HAP-1 (cell line): ENCODE measurements around the gene SPDYE3.
"Not testable (repeated sequence)": the region's sequence is repeated elsewhere in the genome, so short reads cannot be mapped to it uniquely, and the experiment has no call there.

Experiments
- DNase-seq, 2 experiments: peaks; one replicate each; pipeline ENCODE4 v3.0.0-alpha.2; 2016 to 2020; ENCODE audit warnings: low spot score in 2 of 2
- H3K27me3 ChIP-seq: fragments of 250-450 bp; sonication (Bioruptor Pico); 2 replicates; pipeline ENCODE4 v1.5.1; 2020; ENCODE audit warnings: low read depth, mild to moderate bottlenecking, moderate library complexity
- H3K36me3 ChIP-seq: fragments of 250-450 bp; sonication (Bioruptor Pico); replicated peaks from 2 replicates; pipeline ENCODE4 v1.5.1; 2020; ENCODE audit warnings: mild to moderate bottlenecking
- H3K4me1 ChIP-seq: fragments of 250-450 bp; sonication (Bioruptor Pico); 2 replicates; pipeline ENCODE4 v1.5.1; 2020; ENCODE audit warnings: mild to moderate bottlenecking
- H3K4me3 ChIP-seq: fragments of 250-450 bp; sonication (Bioruptor Pico); 2 replicates; pipeline ENCODE4 v1.5.1; 2020; ENCODE audit warnings: mild to moderate bottlenecking, moderate library complexity
- H3K9me3 ChIP-seq: fragments of 250-450 bp; sonication (Bioruptor Pico); 2 replicates; pipeline ENCODE4 v1.5.1; 2020; ENCODE audit warnings: mild to moderate bottlenecking, moderate library complexity
- in situ Hi-C: fragments of 300-500 bp; cut with MboI; formaldehyde crosslinking; loops from 3 replicates; pipeline ENCODE4 v1.14.3; 2020; ENCODE audit warnings: low sequenced_read_pairs, inconsistent platforms, mixed read lengths

The SPDYE3 gene

GRCh38 chr7:100271716-100272537 is 35.6 kb upstream of the SPDYE3 start:
- DNase-seq = peak; percentile 90 to 98
- Histone ChIP-seq H3K36me3 (no peaks in the 10 kb centered on the region), H3K4me3 (peak overlapping the region; percentile 46), H3K4me1 (no peaks in the 10 kb centered on the region; the same call in 1 of the 2 replicates), H3K9me3 (no peaks in the 10 kb centered on the region), H3K27me3 (no peaks in the 10 kb centered on the region)
- in situ Hi-C loops = no loop called here

GRCh38 chr7:100272538-100272902 is 35.0 kb upstream of the SPDYE3 start:
- H3K4me1 ChIP-seq, H3K9me3 ChIP-seq, H3K27me3 ChIP-seq, DNase-seq, in situ Hi-C loops, H3K36me3 ChIP-seq: not testable (repeated sequence)
- H3K4me3 ChIP-seq = peak overlapping the region; percentile 46

- Histone ChIP-seq H3K4me1 (no peaks in the 10 kb centered on the region; the same call in 1 of the 2 replicates), H3K4me3 (no peak overlapping the region), H3K27me3 (no peaks in the 10 kb centered on the region), H3K36me3 (no peaks in the 10 kb centered on the region), H3K9me3 (no peaks in the 10 kb centered on the region)
- in situ Hi-C loops = no loop called here
- no peak for DNase-seq
These were observed 32.4 kb upstream of the SPDYE3 start for GRCh38 chr7:100275120-100275519.

GRCh38 chr7:100276126-100276525 is 31.4 kb upstream of the SPDYE3 start:
- H3K4me3 ChIP-seq, DNase-seq, H3K36me3 ChIP-seq, H3K4me1 ChIP-seq, H3K9me3 ChIP-seq, in situ Hi-C loops, H3K27me3 ChIP-seq: not testable (repeated sequence)

GRCh38 chr7:100282069-100282608 is 25.4 kb upstream of the SPDYE3 start:
- H3K4me3 ChIP-seq, H3K36me3 ChIP-seq, H3K9me3 ChIP-seq, H3K4me1 ChIP-seq, in situ Hi-C loops, H3K27me3 ChIP-seq, DNase-seq: not testable (repeated sequence)

GRCh38 chr7:100283147-100283546 is 24.4 kb upstream of the SPDYE3 start:
- H3K36me3 ChIP-seq, DNase-seq, H3K4me3 ChIP-seq, in situ Hi-C loops, H3K4me1 ChIP-seq, H3K9me3 ChIP-seq, H3K27me3 ChIP-seq: not testable (repeated sequence)

GRCh38 chr7:100287191-100287969 is 20.1 kb upstream of the SPDYE3 start:
- in situ Hi-C loops, DNase-seq, H3K4me3 ChIP-seq: not testable (repeated sequence)

GRCh38 chr7:100288258-100288657 is 19.2 kb upstream of the SPDYE3 start:
- in situ Hi-C loops, H3K9me3 ChIP-seq, H3K4me1 ChIP-seq, H3K27me3 ChIP-seq, H3K4me3 ChIP-seq, H3K36me3 ChIP-seq, DNase-seq: not testable (repeated sequence)

More at GRCh38 chr7:100287191-100287969, 20.1 kb upstream of the SPDYE3 start:
- not testable (repeated sequence) for H3K9me3 ChIP-seq, H3K36me3 ChIP-seq, H3K4me1 ChIP-seq, H3K27me3 ChIP-seq

- H3K27me3 ChIP-seq, H3K36me3 ChIP-seq, H3K4me3 ChIP-seq, DNase-seq, in situ Hi-C loops, H3K4me1 ChIP-seq, H3K9me3 ChIP-seq: not testable (repeated sequence)
These were observed 15.3 kb upstream of the SPDYE3 start for GRCh38 chr7:100292162-100292561.

GRCh38 chr7:100295269-100295668 is 12.2 kb upstream of the SPDYE3 start:
- H3K4me1 ChIP-seq, H3K27me3 ChIP-seq, H3K9me3 ChIP-seq, DNase-seq, H3K36me3 ChIP-seq, in situ Hi-C loops, H3K4me3 ChIP-seq: not testable (repeated sequence)

GRCh38 chr7:100297852-100298631 is 9.5 kb upstream of the SPDYE3 start:
- in situ Hi-C loops, H3K36me3 ChIP-seq, H3K4me3 ChIP-seq, H3K9me3 ChIP-seq, H3K4me1 ChIP-seq, H3K27me3 ChIP-seq: not testable (repeated sequence)
- DNase-seq = peak in 1 of 2 experiments; percentile 23

- H3K27me3 ChIP-seq, H3K36me3 ChIP-seq, H3K9me3 ChIP-seq, H3K4me1 ChIP-seq, DNase-seq, H3K4me3 ChIP-seq, in situ Hi-C loops: not testable (repeated sequence)
These were observed 8.9 kb upstream of the SPDYE3 start for GRCh38 chr7:100298632-100298895.

- H3K36me3 ChIP-seq, H3K4me3 ChIP-seq, DNase-seq, in situ Hi-C loops, H3K9me3 ChIP-seq, H3K27me3 ChIP-seq, H3K4me1 ChIP-seq: not testable (repeated sequence)
These were observed 3.0 kb upstream of the SPDYE3 start for GRCh38 chr7:100304526-100304925.

GRCh38 chr7:100318329-100318728 is 10.8 kb downstream of the SPDYE3 start:
- H3K9me3 ChIP-seq, H3K27me3 ChIP-seq, DNase-seq, H3K4me1 ChIP-seq, H3K36me3 ChIP-seq, H3K4me3 ChIP-seq, in situ Hi-C loops: not testable (repeated sequence)
